Measurements from ENCODE around the gene CEP170. TPM values are rescaled to one million over a fixed set of nuclear protein-coding genes. Genes with fewer than 3 reads are reported as not detected.

CEP170 gene
- total RNA-seq, 2 donors from 2014 or later, result 9.7 to 31.4 TPM

- Histone ChIP-seq H3K27ac (no peak overlapping the region), H3K9me3 (no peaks in the 10 kb centered on the region), H3K27me3 (replicated peaks; ENCODE audit: insufficient read depth) (no peaks in the 10 kb centered on the region), H3K4me1 (replicated peaks) (no peaks in the 10 kb centered on the region), H3K4me3 (no peak overlapping the region), H3K36me3 (no peaks in the 10 kb centered on the region)
- intact Hi-C loops (cut with DNase I), result no loop called here
- TF ChIP-seq POLR2AphosphoS5 (IDR thresholded peaks at IDR 0.05), result no peak
- no peak for TF ChIP-seq CTCF (IDR thresholded peaks at IDR 0.05)
- TF ChIP-seq POLR2A (IDR thresholded peaks at IDR 0.05), result no peak
- no peak for DNase-seq (ENCODE audit: low spot score)
Measured at GRCh38 chr1:243230914-243231313, 24.2 kb downstream of the CEP170 start.

- 86% methylated on average over 1 of the region's 1 CpG for WGBS
Measured at GRCh38 chr1:243229526-243229925, 25.6 kb downstream of the CEP170 start.

GRCh38 chr1:243227622-243228021 lies 27.5 kb downstream of the CEP170 start:
- no peak for DNase-seq (ENCODE audit: low spot score)
- Histone ChIP-seq H3K27ac (no peak overlapping the region), H3K4me3 (no peak overlapping the region), H3K4me1 (replicated peaks) (no peaks in the 10 kb centered on the region), H3K27me3 (replicated peaks; ENCODE audit: insufficient read depth) (no peaks in the 10 kb centered on the region), H3K36me3 (no peaks in the 10 kb centered on the region), H3K9me3 (no peaks in the 10 kb centered on the region)
- no peak for TF ChIP-seq POLR2A (IDR thresholded peaks at IDR 0.05)
- TF ChIP-seq POLR2AphosphoS5 (IDR thresholded peaks at IDR 0.05), result no peak
- no peak for TF ChIP-seq CTCF (IDR thresholded peaks at IDR 0.05)
- intact Hi-C loops (cut with DNase I), result no loop called here
- whole genome bisulfite sequencing, result 72% methylated on average over 2 of the region's 2 CpGs

More at GRCh38 chr1:243229526-243229925, 25.6 kb downstream of the CEP170 start:
- H3K4me3 ChIP-seq, result no peak overlapping the region
- H3K36me3 ChIP-seq, result no peaks in the 10 kb centered on the region
- H3K4me1 ChIP-seq (replicated peaks), result no peaks in the 10 kb centered on the region
- no peak for TF ChIP-seq POLR2A (IDR thresholded peaks at IDR 0.05)
- no peak for TF ChIP-seq CTCF (IDR thresholded peaks at IDR 0.05)
- no peak for TF ChIP-seq POLR2AphosphoS5 (IDR thresholded peaks at IDR 0.05)
- H3K9me3 ChIP-seq, result no peaks in the 10 kb centered on the region
- no peak for DNase-seq (ENCODE audit: low spot score)
- H3K27me3 ChIP-seq (replicated peaks; ENCODE audit: insufficient read depth), result no peaks in the 10 kb centered on the region
- intact Hi-C loops (cut with DNase I), result no loop called here
- H3K27ac ChIP-seq, result no peak overlapping the region

- no peaks in the 10 kb centered on the region for H3K9me3 ChIP-seq
- H3K4me1 ChIP-seq (replicated peaks), result no peaks in the 10 kb centered on the region
- TF ChIP-seq CTCF (IDR thresholded peaks at IDR 0.05), result no peak
- no peak for TF ChIP-seq POLR2AphosphoS5 (IDR thresholded peaks at IDR 0.05)
- no peak for TF ChIP-seq POLR2A (IDR thresholded peaks at IDR 0.05)
- no peaks in the 10 kb centered on the region for H3K36me3 ChIP-seq
- no peak for DNase-seq (ENCODE audit: low spot score)
- no peaks in the 10 kb centered on the region for H3K27me3 ChIP-seq (replicated peaks; ENCODE audit: insufficient read depth)
- no peak overlapping the region for H3K27ac ChIP-seq
- H3K4me3 ChIP-seq, result no peak overlapping the region
- intact Hi-C loops (cut with DNase I), result no loop called here
Measured at GRCh38 chr1:243218059-243218458, 37.0 kb downstream of the CEP170 start.

- Histone ChIP-seq H3K4me3 (no peak overlapping the region), H3K27ac (no peak overlapping the region), H3K36me3 (no peaks in the 10 kb centered on the region), H3K4me1 (replicated peaks) (no peaks in the 10 kb centered on the region), H3K9me3 (no peaks in the 10 kb centered on the region), H3K27me3 (replicated peaks; ENCODE audit: insufficient read depth) (no peaks in the 10 kb centered on the region)
- TF ChIP-seq POLR2AphosphoS5 (IDR thresholded peaks at IDR 0.05) (no peak), POLR2A (IDR thresholded peaks at IDR 0.05) (no peak), CTCF (IDR thresholded peaks at IDR 0.05) (no peak)
- WGBS, result 77% methylated on average over 2 of the region's 2 CpGs
- intact Hi-C loops (cut with DNase I), result no loop called here
- DNase-seq (ENCODE audit: low spot score), result no peak
Measured at GRCh38 chr1:243217349-243217748, 37.7 kb downstream of the CEP170 start.
